H1 (cell line): ENCODE data around the gene PAF1.

Experiments used
- EZH2 ChIP-seq: fragments of 200-600 bp; sonication (generic); IDR thresholded peaks from 2 replicates; pipeline ENCODE4 v1.7.1; 2012; ENCODE audit warnings: low read depth, mild to moderate bottlenecking, moderate library complexity, low read length, inconsistent platforms; ENCODE audit not compliant: severe bottlenecking
- RBBP5 ChIP-seq: IDR thresholded peaks from 2 replicates; pipeline ENCODE4 v1.7.1; 2012; ENCODE audit warnings: low read depth, mild to moderate bottlenecking, inconsistent platforms, low read length, moderate library complexity, borderline replicate concordance

DNA sequence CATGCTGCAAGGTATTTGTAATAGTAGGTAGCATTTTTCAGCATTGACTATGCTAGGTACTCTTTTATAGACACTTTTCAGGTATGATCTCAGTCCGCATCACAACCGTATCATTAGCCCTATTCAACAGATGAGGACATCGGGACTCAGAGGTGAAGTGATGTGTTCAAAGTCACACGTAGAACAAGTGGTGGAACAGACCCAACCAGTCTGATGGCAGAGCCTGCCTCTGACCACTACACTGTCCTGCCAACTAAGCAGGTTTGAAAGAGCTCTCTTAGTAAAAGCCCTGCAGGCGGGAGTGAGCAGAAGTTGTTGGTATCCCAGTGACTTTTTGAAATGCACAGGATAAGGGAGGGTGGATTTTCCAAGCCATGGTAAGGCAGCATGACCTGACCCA lies 20.2 kb downstream of the PAF1 start:
- TF ChIP-seq RBBP5 = no peak
- no peak for TF ChIP-seq EZH2
